Measurements from ENCODE around the gene RNF182. TPM values are rescaled to one million over a fixed set of nuclear protein-coding genes. Genes with fewer than 3 reads are reported as not detected.
"Not testable (repeated sequence)": the region's sequence is repeated elsewhere in the genome, so short reads cannot be mapped to it uniquely, and the experiment has no call there.

The RNF182 gene
- total RNA-seq, 4 donors from 2014 or later: not detected

- intact Hi-C loops (cut with DNase I; ENCODE audit: low total_unique reads): no loop called here
- WGBS, 2 donors (ENCODE audit: low coverage in 1 of 2): 93% methylated on average over 3 of the region's 3 CpGs
These were observed 10.6 kb downstream of the RNF182 start for GRCh38 chr6:13935190-13935880.

GRCh38 chr6:13935881-13936261, 11.1 kb downstream of the RNF182 start:
- H3K4me3 ChIP-seq; H3K4me1 ChIP-seq; H3K27ac ChIP-seq; H3K36me3 ChIP-seq; in situ Hi-C loops (cut with MboI; ENCODE audit: low pct_ligation_motif_present in 1 of 4, low pct_unique_long_range_greater_than_20kb in 1 of 4, low sequenced_read_pairs in 3 of 4); intact Hi-C loops (cut with DNase I; ENCODE audit: low total_unique reads); H3K9me3 ChIP-seq; DNase-seq: not testable (repeated sequence)
- H3K27me3 ChIP-seq: peaks cover 27% of the 10 kb centered on the region
- 82 to 100% methylated on average over 2 to 3 of the region's 3 CpGs for WGBS, 2 donors (ENCODE audit: low coverage in 1 of 2)

More at GRCh38 chr6:13935190-13935880, 10.6 kb downstream of the RNF182 start:
- no peaks in the 10 kb centered on the region for H3K36me3 ChIP-seq
- H3K27me3 ChIP-seq: peaks cover 30% of the 10 kb centered on the region
- no peak overlapping the region for H3K27ac ChIP-seq
- H3K4me3 ChIP-seq: no peak overlapping the region
- no peak for DNase-seq
- in situ Hi-C loops (cut with MboI; ENCODE audit: low pct_ligation_motif_present in 1 of 4, low pct_unique_long_range_greater_than_20kb in 1 of 4, low sequenced_read_pairs in 3 of 4): no loop called here
- no peaks in the 10 kb centered on the region for H3K4me1 ChIP-seq
- TF ChIP-seq POLR2AphosphoS5 (IDR thresholded peaks at IDR 0.05) (no peak), POLR2A (IDR thresholded peaks at IDR 0.05) (no peak), CTCF (IDR thresholded peaks at IDR 0.05) (no peak), EP300 (IDR thresholded peaks at IDR 0.05; ENCODE audit: low read depth) (no peak)
- no peaks in the 10 kb centered on the region for H3K9me3 ChIP-seq

GRCh38 chr6:13941902-13942301, 17.1 kb downstream of the RNF182 start:
- TF ChIP-seq CTCF (IDR thresholded peaks at IDR 0.05) (no peak), POLR2AphosphoS5 (IDR thresholded peaks at IDR 0.05) (no peak), POLR2A (IDR thresholded peaks at IDR 0.05) (no peak), EP300 (IDR thresholded peaks at IDR 0.05; ENCODE audit: low read depth) (no peak)
- H3K27me3 ChIP-seq: peaks cover 29% of the 10 kb centered on the region
- no peak for DNase-seq
- intact Hi-C loops (cut with DNase I; ENCODE audit: low total_unique reads) (no loop called here), in situ Hi-C loops (cut with MboI; ENCODE audit: low pct_ligation_motif_present in 1 of 4, low pct_unique_long_range_greater_than_20kb in 1 of 4, low sequenced_read_pairs in 3 of 4) (no loop called here)
- no peaks in the 10 kb centered on the region for H3K36me3 ChIP-seq
- H3K9me3 ChIP-seq: peaks cover 0 to 6% of the 10 kb centered on the region in 2 donors
- no peaks in the 10 kb centered on the region for H3K4me1 ChIP-seq
- H3K4me3 ChIP-seq: no peak overlapping the region
- H3K27ac ChIP-seq: no peak overlapping the region

- H3K27me3 ChIP-seq: peaks cover 34% of the 10 kb centered on the region
- no peak for DNase-seq
- peaks cover 0 to 6% of the 10 kb centered on the region in 2 donors for H3K9me3 ChIP-seq
- in situ Hi-C loops (cut with MboI; ENCODE audit: low pct_ligation_motif_present in 1 of 4, low pct_unique_long_range_greater_than_20kb in 1 of 4, low sequenced_read_pairs in 3 of 4) (no loop called here), intact Hi-C loops (cut with DNase I; ENCODE audit: low total_unique reads) (no loop called here)
- no peak overlapping the region for H3K27ac ChIP-seq
- H3K4me3 ChIP-seq: no peak overlapping the region
- TF ChIP-seq EP300 (IDR thresholded peaks at IDR 0.05; ENCODE audit: low read depth): no peak
- TF ChIP-seq POLR2A (IDR thresholded peaks at IDR 0.05): no peak
- TF ChIP-seq CTCF (IDR thresholded peaks at IDR 0.05): no peak
- no peak for TF ChIP-seq POLR2AphosphoS5 (IDR thresholded peaks at IDR 0.05)
- H3K4me1 ChIP-seq: no peaks in the 10 kb centered on the region
- no peaks in the 10 kb centered on the region for H3K36me3 ChIP-seq
These were observed 19.2 kb downstream of the RNF182 start for GRCh38 chr6:13943943-13944342.

- Histone ChIP-seq H3K36me3 (no peaks in the 10 kb centered on the region), H3K27ac (no peak overlapping the region), H3K4me1 (no peaks in the 10 kb centered on the region), H3K4me3 (no peak overlapping the region), H3K27me3 (peaks cover 19% of the 10 kb centered on the region), H3K9me3 (peaks cover 0 to 6% of the 10 kb centered on the region in 2 donors)
- no peak for TF ChIP-seq POLR2A (IDR thresholded peaks at IDR 0.05)
- no peak for TF ChIP-seq EP300 (IDR thresholded peaks at IDR 0.05; ENCODE audit: low read depth)
- TF ChIP-seq POLR2AphosphoS5 (IDR thresholded peaks at IDR 0.05): no peak
- TF ChIP-seq CTCF (IDR thresholded peaks at IDR 0.05): no peak
- in situ Hi-C loops (cut with MboI; ENCODE audit: low pct_ligation_motif_present in 1 of 4, low pct_unique_long_range_greater_than_20kb in 1 of 4, low sequenced_read_pairs in 3 of 4) (no loop called here), intact Hi-C loops (cut with DNase I; ENCODE audit: low total_unique reads) (no loop called here)
- no peak for DNase-seq
These were observed 21.8 kb downstream of the RNF182 start for GRCh38 chr6:13946506-13946905.

All from transverse colon (tissue), 4 donors.